GM19023 (cell line): ENCODE results near the gene RLN3.

Experiments
- ATAC-seq: cut with Tn5 transposase; IDR thresholded peaks from one replicate; pipeline ENCODE4 v1.9.1; 2021; ENCODE audit warnings: mild to moderate bottlenecking, moderate library complexity; ENCODE audit not compliant: unreplicated experiment

The RLN3 gene

GRCh38 chr19:14027856-14028450 is at the start of gene RLN3:
TSS of gene RLN3 (plus strand) at chr19:14028148. CDS start at chr19:14028205, 57 bp downstream.
- ATAC-seq = no peak

- no peak for ATAC-seq
Measured at GRCh38 chr19:13978351-13979243, 49.4 kb upstream of the RLN3 start.

- ATAC-seq = no peak
Measured at GRCh38 chr19:13979244-13979615, 48.7 kb upstream of the RLN3 start.

- no peak for ATAC-seq
Measured at GRCh38 chr19:13979686-13980085, 48.3 kb upstream of the RLN3 start.

- ATAC-seq = no peak
Measured at GRCh38 chr19:13980340-13980739, 47.6 kb upstream of the RLN3 start.

- ATAC-seq = no peak
Measured at GRCh38 chr19:13981021-13981420, 46.9 kb upstream of the RLN3 start.

GRCh38 chr19:13981467-13981866 is 46.5 kb upstream of the RLN3 start:
- no peak for ATAC-seq

- ATAC-seq = no peak
Measured at GRCh38 chr19:13981988-13982501, 45.9 kb upstream of the RLN3 start.

GRCh38 chr19:13982773-13983172 is 45.2 kb upstream of the RLN3 start:
- ATAC-seq = no peak

- no peak for ATAC-seq
Measured at GRCh38 chr19:13983213-13983889, 44.6 kb upstream of the RLN3 start.

- ATAC-seq = no peak
Measured at GRCh38 chr19:13984186-13984585, 43.8 kb upstream of the RLN3 start.

GRCh38 chr19:13984875-13985741 is 42.8 kb upstream of the RLN3 start:
- no peak for ATAC-seq

GRCh38 chr19:13985771-13986347 is 42.1 kb upstream of the RLN3 start:
- ATAC-seq = peak; percentile 6

GRCh38 chr19:13986348-13986904 is 41.5 kb upstream of the RLN3 start:
- peak; percentile 79 for ATAC-seq

GRCh38 chr19:13987101-13987890 is 40.7 kb upstream of the RLN3 start:
- ATAC-seq = no peak

GRCh38 chr19:13989487-13989886 is 38.5 kb upstream of the RLN3 start:
- no peak for ATAC-seq

- no peak for ATAC-seq
Measured at GRCh38 chr19:13990085-13990484, 37.9 kb upstream of the RLN3 start.

GRCh38 chr19:13992025-13992424 is 35.9 kb upstream of the RLN3 start:
- ATAC-seq = no peak
